Karpas-422 (cell line): ENCODE measurements around the gene KCNH4. TPM values are rescaled to one million over a fixed set of nuclear protein-coding genes. Genes with fewer than 3 reads are reported as not detected.

Experiments
- DNase-seq: peaks from one replicate; pipeline ENCODE4 v3.0.0-alpha.2; 2015
- H2AFZ ChIP-seq: fragments of 200-600 bp; sonication (generic); 2 replicates; pipeline ENCODE4 v1.6.1; 2014; ENCODE audit warnings: antibody characterized with exemption, low read length, mixed read lengths
- H3K27ac ChIP-seq: fragments of 200-600 bp; sonication (generic); 2 replicates; pipeline ENCODE4 v1.5.1; 2014; ENCODE audit warnings: mild to moderate bottlenecking, low read length, moderate library complexity
- H3K27me3 ChIP-seq: fragments of 200-600 bp; sonication (generic); 2 replicates; pipeline ENCODE4 v1.6.1; 2014; ENCODE audit warnings: low read length, mixed read lengths
- H3K36me3 ChIP-seq: fragments of 200-600 bp; sonication (generic); 2 replicates; pipeline ENCODE4 v1.6.1; 2014; ENCODE audit warnings: low read length, mixed read lengths; ENCODE audit not compliant: insufficient read depth
- H3K4me1 ChIP-seq: fragments of 200-600 bp; sonication (generic); 2 replicates; pipeline ENCODE4 v1.6.1; 2014; ENCODE audit warnings: mild to moderate bottlenecking, low read length, mixed read lengths
- H3K4me2 ChIP-seq: fragments of 200-600 bp; sonication (generic); 2 replicates; pipeline ENCODE4 v1.6.1; 2014; ENCODE audit warnings: low read length, low read depth, mild to moderate bottlenecking; ENCODE audit not compliant: poor library complexity, severe bottlenecking
- H3K4me3 ChIP-seq: fragments of 200-600 bp; sonication (generic); 2 replicates; pipeline ENCODE4 v1.5.1; 2014; ENCODE audit warnings: mild to moderate bottlenecking, antibody characterized with exemption, low read length, mixed read lengths
- H3K79me2 ChIP-seq: fragments of 200-600 bp; sonication (generic); 2 replicates; pipeline ENCODE4 v1.6.1; 2014; ENCODE audit warnings: mild to moderate bottlenecking, low read length, mixed read lengths
- H3K9ac ChIP-seq: fragments of 200-600 bp; sonication (generic); 2 replicates; pipeline ENCODE4 v1.6.0; 2014; ENCODE audit warnings: low read length
- H3K9me2 ChIP-seq: fragments of 200-600 bp; sonication (generic), shearing (Covaris generic); replicated peaks from 2 replicates; pipeline ENCODE4 v1.6.0; 2014; ENCODE audit warnings: mild to moderate bottlenecking, low read length, moderate library complexity; ENCODE audit not compliant: insufficient read depth
- H3K9me3 ChIP-seq: fragments of 300-700, 200-600 bp; sonication (generic); 2 replicates; pipeline ENCODE4 v1.6.1; 2014; ENCODE audit warnings: low read length, mixed read lengths
- H4K20me1 ChIP-seq: fragments of 200-600 bp; sonication (generic); 2 replicates; pipeline ENCODE4 v1.6.1; 2014; ENCODE audit warnings: mild to moderate bottlenecking, antibody characterized with exemption, low read length, low read depth; ENCODE audit not compliant: insufficient read depth
- total RNA-seq: library from RNA; depleted of rRNA; stranded (reverse); fragments of >200 nt; shearing (Covaris generic); gene quantifications from 2 replicates; pipeline ENCODE4 v1.2.3, GENCODE V29; 2014; ENCODE audit warnings: low replicate concordance

KCNH4 gene
- total RNA-seq, 1 experiment from 2014 or later: not detected

DNA sequence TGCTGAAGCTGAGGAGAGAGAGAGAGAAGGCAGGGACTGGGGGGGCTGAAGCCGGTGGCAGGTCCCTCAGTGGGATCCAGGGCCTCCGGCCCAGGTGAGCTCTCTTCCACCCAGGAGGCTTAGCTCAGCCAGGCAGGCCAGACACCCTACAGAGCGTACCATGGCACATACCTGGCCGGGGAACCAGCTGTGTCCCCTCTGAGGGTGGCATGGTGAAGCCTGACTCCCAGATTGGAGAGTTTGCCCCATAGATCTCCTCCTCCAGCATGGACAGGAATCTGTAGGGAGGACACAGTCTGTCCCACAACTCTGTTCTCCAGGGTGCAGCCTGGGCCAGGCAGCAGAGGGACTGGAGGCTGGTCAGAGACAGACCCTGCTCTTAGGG is 62.8 kb downstream of the KCNH4 start:
- H3K27ac ChIP-seq: no peak overlapping the region
- H3K4me1 ChIP-seq: peaks cover 63% of the 10 kb centered on the region
- H3K27me3 ChIP-seq: no peaks in the 10 kb centered on the region
- no peak overlapping the region for H3K9ac ChIP-seq
- no peak overlapping the region for H3K4me2 ChIP-seq
- DNase-seq: no peak
- no peaks in the 10 kb centered on the region for H3K9me2 ChIP-seq
- peaks cover 13% of the 10 kb centered on the region for H3K79me2 ChIP-seq
- no peak overlapping the region for H2AFZ ChIP-seq
- no peaks in the 10 kb centered on the region for H4K20me1 ChIP-seq
- H3K36me3 ChIP-seq: no peaks in the 10 kb centered on the region
- no peaks in the 10 kb centered on the region for H3K9me3 ChIP-seq
- no peak overlapping the region for H3K4me3 ChIP-seq

DNA sequence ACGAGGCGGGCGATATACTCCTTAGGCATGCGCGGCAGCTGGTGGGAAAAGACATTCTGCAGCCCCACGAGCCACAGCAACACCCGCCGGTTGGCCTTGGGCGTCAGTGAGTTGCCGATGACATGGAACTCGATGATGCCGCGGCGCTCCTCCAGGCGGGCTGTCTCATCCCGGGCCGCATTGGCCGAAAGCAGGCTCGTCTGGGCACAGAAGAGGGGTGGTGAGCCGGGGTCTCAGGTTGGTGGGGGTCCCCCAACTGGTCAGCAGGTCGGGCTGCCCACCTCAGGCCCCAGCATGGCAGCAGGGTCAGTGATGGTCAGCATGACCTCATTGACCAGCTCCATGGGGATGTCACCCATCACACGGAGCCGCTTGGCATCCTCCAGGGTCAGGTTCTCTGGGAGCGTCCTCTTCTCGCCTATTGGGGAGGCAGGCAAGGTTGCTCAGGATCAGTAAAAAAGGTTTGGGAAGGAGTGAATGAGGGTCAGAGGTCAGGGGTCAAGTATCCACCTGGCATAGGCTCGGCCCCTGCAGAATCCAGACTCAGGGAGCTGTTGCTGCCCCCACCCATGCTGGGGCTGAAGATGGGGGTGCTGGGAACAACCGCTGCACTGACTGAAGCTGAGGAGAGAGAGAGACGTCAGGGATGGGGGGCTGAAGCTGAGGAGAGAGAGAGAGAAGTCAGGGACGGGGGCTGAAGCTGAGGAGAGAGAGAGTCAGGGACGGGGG is 63.4 kb downstream of the KCNH4 start:
- Histone ChIP-seq H3K79me2 (peaks cover 13% of the 10 kb centered on the region), H3K27ac (no peak overlapping the region), H3K9me3 (no peaks in the 10 kb centered on the region), H3K4me1 (peaks cover 68% of the 10 kb centered on the region), H4K20me1 (no peaks in the 10 kb centered on the region), H3K9me2 (no peaks in the 10 kb centered on the region), H3K36me3 (no peaks in the 10 kb centered on the region), H3K4me3 (no peak overlapping the region), H3K27me3 (no peaks in the 10 kb centered on the region), H3K4me2 (no peak overlapping the region), H3K9ac (no peak overlapping the region), H2AFZ (no peak overlapping the region)
- no peak for DNase-seq

DNA sequence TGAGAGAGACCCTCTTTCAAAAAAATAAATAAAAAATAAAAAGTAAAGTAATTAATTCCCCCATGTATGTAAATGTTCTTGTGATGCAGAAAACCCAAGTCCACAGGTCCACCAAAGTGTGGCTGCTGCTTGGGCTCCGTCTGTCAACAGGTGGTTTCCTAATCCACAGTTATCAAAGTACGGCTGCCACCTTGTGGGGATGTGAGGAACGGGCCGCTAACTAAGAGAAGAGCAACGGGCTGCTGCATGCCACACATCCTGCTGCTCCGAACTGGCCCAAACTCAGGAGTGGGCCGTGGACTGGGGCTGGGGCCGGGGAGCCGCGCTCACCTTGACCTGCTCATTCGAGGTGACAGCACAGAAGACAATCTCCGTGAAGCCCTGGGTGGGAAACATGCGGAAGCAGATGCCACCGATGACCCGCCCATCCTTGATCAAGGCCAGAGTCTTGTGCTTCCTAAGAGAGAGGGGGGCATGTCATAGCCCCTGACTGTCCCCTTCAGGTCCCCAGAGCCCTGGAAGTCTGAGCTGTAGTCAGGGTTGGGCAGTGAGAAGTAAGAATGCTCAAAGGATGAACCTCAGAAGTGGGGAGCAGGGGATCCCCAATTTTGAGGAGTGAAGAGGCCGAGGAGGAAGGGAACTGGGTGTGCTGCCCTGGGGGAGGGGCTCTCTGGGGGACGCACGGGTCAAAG is 64.1 kb downstream of the KCNH4 start:
- peak overlapping the region; percentile 5 for H3K4me2 ChIP-seq
- peak overlapping the region; percentile 80 for H3K27ac ChIP-seq

DNA sequence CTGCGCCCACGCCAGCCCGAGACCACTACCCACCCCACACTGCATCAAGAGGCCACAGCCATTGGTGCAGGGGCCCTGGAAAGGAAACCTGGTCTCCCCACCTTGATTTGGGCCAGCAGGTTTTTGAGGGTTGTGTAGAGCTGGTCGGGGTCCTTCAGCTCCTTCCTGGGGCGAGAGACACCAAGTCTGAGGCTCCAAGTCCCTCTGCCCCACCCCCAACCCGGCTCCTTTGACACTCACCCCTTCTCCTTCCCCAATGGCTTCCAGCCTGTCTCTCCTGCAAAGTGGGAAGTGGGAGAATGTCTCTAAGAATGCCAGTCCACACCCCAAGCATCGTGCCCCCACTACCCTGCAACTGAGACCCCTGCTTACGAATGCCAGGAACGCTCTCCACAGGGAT is 66.8 kb downstream of the KCNH4 start:
- Histone ChIP-seq H3K4me3 (no peak overlapping the region), H3K36me3 (no peaks in the 10 kb centered on the region), H3K9ac (no peak overlapping the region), H3K9me3 (no peaks in the 10 kb centered on the region), H2AFZ (no peak overlapping the region), H3K79me2 (peaks cover 3% of the 10 kb centered on the region; the same call in 1 of the 2 replicates), H3K9me2 (no peaks in the 10 kb centered on the region), H3K4me1 (peaks cover 60% of the 10 kb centered on the region), H3K27me3 (no peaks in the 10 kb centered on the region), H3K27ac (no peak overlapping the region), H3K4me2 (no peak overlapping the region), H4K20me1 (no peaks in the 10 kb centered on the region)
- no peak for DNase-seq

More for the DNA sequence above, 64.1 kb downstream of the KCNH4 start:
- Histone ChIP-seq H3K9ac (no peak overlapping the region), H4K20me1 (no peaks in the 10 kb centered on the region), H3K79me2 (peaks cover 13% of the 10 kb centered on the region), H3K4me3 (no peak overlapping the region), H3K36me3 (no peaks in the 10 kb centered on the region), H2AFZ (no peak overlapping the region), H3K9me3 (no peaks in the 10 kb centered on the region), H3K4me1 (peaks cover 73% of the 10 kb centered on the region), H3K9me2 (no peaks in the 10 kb centered on the region), H3K27me3 (no peaks in the 10 kb centered on the region)
- DNase-seq: peak; percentile 95

DNA sequence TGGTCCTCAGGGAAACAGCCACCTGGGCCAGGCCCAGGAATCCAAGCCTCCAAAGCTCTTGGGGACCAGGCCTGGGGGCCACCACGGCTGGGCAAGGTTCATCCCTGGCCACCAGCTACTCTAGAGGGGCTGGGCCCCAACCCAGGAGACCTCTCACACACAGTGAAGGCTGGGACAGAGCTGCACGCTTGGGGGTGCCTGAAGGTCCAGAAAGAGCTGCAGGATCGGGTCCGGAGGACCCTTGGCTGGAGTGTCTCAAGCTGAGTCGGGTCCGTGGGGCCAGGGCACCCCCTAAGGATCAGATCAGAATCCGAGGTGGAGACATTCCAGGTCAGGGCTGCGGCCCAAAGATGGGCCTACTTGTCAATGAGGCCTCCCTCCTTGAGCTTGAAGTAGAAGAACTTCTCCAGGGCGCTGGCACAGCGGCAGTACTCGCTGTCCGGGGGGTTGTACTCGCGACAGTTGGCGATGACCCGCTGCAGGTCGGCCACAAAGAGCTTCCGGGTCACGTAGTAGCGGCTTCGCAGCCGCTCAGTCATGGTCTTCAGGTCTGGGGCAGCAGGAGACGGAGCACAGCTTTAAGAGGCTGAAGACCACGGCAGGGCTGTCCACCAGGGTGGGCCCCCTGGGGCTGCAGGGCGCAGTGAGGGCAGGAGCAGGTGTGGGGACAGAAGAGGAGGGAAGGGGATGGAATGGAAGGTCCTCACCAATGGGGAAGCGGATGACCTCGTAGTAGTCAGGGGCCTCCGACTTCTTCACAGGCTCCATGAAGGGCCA is 67.5 kb downstream of the KCNH4 start:
- Histone ChIP-seq H2AFZ (no peak overlapping the region), H4K20me1 (no peaks in the 10 kb centered on the region), H3K9me3 (no peaks in the 10 kb centered on the region), H3K27ac (peak overlapping the region; percentile 72), H3K36me3 (no peaks in the 10 kb centered on the region), H3K4me1 (peaks cover 56% of the 10 kb centered on the region), H3K4me2 (peak overlapping the region; percentile 91), H3K27me3 (no peaks in the 10 kb centered on the region), H3K9ac (peak overlapping the region; percentile 83), H3K9me2 (no peaks in the 10 kb centered on the region), H3K4me3 (peak overlapping the region; percentile 77), H3K79me2 (no peaks in the 10 kb centered on the region)
- no peak for DNase-seq

DNA sequence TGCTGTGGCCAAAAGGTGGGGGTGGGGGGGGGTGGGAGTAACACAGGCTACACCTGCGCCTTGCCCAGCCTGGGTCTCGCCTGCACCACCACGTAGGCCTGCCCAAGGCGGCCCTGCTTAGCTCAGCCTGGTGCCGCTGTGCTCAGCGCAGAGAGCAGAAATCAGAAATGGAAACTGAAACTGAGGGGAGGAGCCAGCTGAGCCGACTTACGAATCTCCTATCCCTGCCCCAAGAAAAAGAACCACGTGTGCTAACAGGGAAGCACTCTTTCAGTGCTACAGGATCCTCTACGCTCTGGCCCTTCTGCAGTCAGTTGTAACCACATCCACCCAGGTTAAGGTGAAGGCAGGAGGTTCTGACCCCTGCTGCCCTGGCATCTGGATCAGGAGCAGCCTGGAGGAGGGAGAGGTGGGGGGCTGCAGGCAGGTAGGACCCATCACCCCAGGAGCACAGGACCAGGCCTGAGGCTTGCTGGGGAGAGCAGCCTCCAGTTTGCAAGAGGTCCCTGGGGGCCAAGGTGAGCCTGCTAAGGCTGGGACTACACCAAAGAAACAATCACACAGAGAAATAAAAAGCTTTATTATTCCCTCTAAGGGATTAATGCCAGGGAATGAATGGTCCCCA is 68.3 kb downstream of the KCNH4 start, which contains the start of gene DHX58:
DHX58 (minus strand) TSS at position 163 of the 625 bp plus-strand sequence. CDS start 822 bp downstream, outside the sequence.
- H3K4me1 ChIP-seq: peaks cover 60% of the 10 kb centered on the region
- H3K4me2 ChIP-seq: peak within 1 kb of the TSS; percentile 91
- no peaks in the 10 kb centered on the region for H3K9me2 ChIP-seq
- H3K9ac ChIP-seq: peak within 1 kb of the TSS; percentile 83
- peak within 1 kb of the TSS; percentile 72 for H3K27ac ChIP-seq
- H3K36me3 ChIP-seq: no peaks in the 10 kb centered on the region
- no peak within 1 kb of the TSS for H2AFZ ChIP-seq
- no peaks in the 10 kb centered on the region for H3K79me2 ChIP-seq
- no peaks in the 10 kb centered on the region for H4K20me1 ChIP-seq
- DNase-seq: peak; percentile 96
- H3K9me3 ChIP-seq: no peaks in the 10 kb centered on the region
- H3K4me3 ChIP-seq: peak within 1 kb of the TSS; percentile 77
- no peaks in the 10 kb centered on the region for H3K27me3 ChIP-seq

DNA sequence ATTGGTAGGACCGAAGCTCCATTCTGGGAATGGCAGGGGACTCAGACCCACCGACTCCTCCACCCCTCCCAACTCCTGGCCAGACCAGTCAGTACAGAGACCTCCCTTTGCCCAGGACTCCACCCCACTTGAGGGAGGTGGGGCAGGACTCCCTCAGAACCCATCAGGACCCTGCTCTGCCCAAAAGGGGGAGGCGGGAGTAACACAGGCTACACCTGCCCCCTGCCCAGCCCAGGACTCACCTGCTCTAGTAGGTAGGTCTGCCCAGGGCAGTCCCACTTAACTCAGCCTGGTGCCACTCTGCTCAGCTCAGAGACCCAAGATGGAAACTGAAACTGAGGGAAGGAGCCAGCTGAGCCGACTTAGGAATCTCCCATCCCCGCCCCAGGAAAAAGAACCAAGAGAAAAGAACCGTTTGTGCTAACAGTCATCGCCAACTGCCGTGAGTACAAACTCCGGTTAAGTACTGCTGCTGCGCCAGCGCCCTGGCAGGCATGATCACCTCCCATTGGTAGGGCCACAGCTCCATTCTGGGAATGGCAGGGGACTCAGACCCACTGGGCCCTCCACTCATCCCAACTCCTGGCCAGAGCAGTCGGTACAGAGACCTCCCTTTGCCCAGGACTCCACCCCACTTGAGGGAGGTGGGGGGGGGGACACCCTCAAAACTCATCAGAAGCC is 68.9 kb downstream of the KCNH4 start:
- Histone ChIP-seq H3K9me3 (no peaks in the 10 kb centered on the region), H3K4me1 (peaks cover 53% of the 10 kb centered on the region), H3K36me3 (no peaks in the 10 kb centered on the region), H3K4me2 (peak overlapping the region; percentile 91), H3K27ac (peak overlapping the region; percentile 72), H3K4me3 (peak overlapping the region; percentile 77), H3K27me3 (no peaks in the 10 kb centered on the region), H3K9me2 (no peaks in the 10 kb centered on the region), H4K20me1 (no peaks in the 10 kb centered on the region), H2AFZ (no peak overlapping the region), H3K79me2 (no peaks in the 10 kb centered on the region), H3K9ac (peak overlapping the region; percentile 83)
- DNase-seq: peak; percentile 59
